HG03521 (cell line): Measurements from ENCODE around the gene TMEM45B.
"Not testable (repeated sequence)": the region's sequence is repeated elsewhere in the genome, so short reads cannot be mapped to it uniquely, and the experiment has no call there.

Experiments used
- ATAC-seq: cut with Tn5 transposase; IDR thresholded peaks from one replicate; pipeline ENCODE4 v1.9.1; 2021; ENCODE audit warnings: mild to moderate bottlenecking, moderate library complexity; ENCODE audit not compliant: unreplicated experiment

Gene TMEM45B

DNA sequence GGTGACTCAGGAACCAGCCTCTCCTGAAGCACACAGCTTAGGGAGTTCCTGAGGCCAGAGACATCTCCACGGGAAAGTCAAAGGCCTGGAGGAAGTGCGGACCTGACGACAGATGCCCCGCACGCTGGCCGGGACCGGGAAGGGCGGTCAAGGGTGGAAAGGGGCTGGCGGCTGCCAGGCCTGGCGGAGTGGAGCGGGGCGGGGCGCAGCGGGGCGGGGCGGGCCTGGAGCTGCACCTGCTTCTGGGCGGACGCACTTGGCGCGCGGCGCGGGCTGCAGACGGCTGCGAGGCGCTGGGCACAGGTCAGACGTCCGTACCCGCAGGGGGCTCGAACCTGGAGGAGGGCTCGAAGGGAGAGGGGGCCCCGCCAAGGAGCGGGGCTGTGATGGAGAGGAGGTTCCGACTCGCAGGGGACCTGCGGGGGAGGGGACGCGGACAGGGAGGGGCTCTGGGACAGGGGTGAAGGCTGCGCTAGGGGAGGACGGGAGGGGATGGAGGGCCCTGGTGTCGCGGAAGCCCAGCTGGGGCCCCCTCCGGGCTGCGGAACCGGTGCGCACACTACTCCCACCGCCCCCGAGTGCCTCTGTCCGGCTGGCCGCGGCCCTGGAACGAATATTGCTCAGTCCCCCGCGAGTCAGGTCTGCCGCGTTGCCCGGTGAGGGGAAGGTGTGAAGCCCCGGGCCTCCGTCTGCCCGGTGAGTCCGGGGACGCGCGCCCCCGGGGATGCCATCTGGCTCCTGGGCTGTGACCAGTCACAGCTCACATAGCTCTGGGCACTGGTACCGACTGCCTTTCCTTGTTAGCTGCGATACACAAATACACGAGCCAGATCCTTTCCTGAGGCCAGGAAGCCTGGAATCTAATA lies at the start of gene TMEM45B:
TSS of gene TMEM45B (plus strand) at position 253 of the 866 bp plus-strand sequence. CDS start 36,635 bp downstream, outside the sequence.
- ATAC-seq = no peak

DNA sequence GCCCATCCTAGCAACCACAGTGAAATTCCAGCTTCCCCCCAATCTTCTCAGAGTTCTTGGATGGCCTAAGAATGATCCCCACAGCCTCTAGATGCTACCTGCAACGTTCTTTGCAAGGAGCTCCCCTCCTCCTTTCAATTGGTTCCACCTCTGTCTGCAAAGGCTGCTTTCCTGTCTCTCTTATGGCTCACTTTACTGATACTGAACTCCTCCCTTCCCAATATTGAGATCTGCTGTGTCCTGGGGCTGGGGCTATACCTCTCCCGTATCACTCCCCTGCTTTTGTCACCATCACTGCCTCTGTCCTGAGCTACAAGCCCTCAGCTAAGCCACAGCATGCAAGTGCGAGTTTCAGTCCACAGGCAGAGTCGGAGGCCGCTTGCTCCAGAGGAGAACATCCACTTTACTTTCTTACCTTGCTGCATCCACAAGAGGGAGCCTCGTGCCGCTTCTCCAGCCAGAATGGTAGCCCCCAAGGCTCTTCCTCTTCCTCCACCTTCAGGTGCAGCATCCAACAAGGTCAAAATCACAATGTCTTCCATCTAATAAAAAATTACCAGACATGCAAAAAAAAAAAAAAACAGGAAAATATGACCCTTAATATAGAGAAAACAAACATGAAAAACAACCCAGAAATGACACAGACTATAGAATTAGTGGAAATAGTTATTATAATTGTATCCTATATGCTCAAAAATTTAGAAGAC lies 48.6 kb upstream of the TMEM45B start:
- ATAC-seq = no peak

DNA sequence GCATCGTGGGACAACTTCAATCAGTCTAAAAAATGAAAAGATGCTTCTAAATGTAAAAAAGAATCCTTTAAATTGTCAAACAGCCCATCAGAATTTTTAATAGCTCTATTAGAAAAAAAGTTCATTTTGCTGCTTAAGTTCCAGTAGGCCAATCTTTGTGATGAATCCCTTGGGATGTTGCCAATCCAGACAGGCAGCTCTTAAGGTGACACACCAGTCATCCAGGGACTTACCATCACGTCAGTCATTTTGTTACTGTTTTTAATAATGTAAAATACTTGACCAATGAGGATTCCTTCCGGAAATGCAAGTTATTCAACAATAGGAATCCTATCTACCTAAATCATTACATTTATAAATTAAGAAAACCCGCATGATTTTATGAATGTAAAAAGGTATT lies 47.8 kb upstream of the TMEM45B start:
- ATAC-seq = no peak

DNA sequence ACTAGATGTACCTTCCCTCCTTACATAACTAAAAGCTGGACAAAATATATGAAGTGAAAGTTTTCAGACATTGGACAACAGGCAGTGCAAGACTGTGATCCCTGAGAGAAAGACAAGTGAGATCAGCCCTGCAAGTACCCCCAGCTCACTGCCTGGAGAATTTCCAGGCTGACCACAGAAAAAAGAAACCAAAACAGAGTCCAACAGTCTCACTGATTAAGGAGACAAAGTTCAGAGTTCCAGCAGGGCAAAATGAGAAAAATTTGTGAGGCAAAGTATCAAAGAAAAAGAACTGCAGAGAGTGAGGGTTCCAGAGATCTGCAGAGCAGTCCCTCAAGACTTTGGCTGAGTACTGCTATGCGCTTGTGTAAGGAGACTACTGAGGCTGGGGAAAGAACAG lies 47.3 kb upstream of the TMEM45B start:
- ATAC-seq = no peak

DNA sequence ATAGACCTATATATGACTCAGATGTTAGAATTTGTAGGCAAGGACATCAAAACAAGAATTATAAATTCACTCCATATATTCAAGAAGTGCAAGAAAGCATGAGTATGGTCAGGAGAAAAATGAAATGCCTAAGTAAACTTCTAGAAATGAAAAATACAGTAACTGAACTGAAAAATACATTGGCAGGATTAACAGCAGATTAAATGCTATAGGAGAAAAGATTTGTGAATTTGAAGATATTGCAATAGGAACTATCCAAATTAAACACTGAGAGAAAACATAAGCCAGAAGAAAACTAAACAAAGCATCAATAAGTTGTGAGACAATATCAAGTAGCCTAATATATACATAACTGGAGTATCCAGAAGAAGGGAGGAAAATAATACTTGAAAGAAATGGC lies 46.6 kb upstream of the TMEM45B start:
- ATAC-seq = no peak

DNA sequence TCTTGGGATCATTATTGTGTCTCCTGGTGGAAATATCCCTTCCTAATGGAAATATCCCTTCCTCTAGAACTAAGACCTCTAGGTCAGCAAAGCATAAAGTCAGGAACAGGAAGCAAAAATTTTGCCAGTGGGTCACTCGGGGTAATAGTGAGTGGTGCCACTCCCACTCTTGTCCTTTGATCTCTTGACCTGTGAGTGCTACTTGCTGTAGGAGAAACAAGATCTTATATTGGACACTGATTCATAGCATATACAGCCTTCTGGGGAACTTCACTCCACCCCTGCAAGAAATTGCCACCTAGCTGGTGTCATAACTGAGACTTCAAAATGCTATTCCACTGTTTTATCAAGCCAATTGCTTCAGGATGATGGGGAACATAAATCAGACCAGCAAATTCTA lies 44.7 kb upstream of the TMEM45B start:
- no peak for ATAC-seq

DNA sequence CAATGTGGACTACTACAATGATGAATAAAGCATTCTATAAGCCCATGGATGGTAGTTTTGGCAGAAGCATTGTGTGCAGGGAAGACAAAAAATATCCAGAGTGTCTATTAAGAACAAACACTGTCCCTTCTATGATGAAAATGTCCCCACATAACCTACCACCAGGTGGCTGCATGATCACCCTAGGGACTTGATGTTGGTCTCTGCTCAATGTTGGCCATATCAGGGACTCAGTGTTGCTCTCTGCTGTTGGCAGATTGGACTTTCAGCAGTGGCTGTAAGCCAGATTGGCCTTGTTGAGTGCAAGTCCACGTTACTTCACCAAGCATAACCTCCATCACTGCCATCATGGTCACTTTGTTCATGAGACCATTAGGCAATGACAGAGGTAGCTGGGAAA lies 44.2 kb upstream of the TMEM45B start:
- not testable (repeated sequence) for ATAC-seq

DNA sequence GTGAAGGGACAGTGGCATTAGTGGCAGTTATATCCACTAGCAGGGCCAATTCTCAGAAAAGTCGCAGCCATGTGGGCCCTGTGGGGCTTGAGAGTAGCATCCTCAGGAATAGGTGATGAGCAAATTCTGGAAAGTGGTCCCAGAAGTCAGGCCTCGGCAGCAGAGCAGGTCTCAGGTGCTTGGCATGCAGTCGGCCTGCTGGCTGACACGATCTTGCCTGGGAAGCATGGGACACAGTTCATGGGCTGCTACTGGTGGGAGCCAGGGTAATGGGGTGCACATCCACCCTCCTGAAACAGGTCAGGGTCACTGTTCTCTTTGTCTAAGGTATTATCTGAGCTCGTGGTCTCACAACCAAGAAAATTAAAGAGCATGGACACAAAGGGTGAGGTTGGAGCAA lies 36.8 kb upstream of the TMEM45B start:
- ATAC-seq = no peak

DNA sequence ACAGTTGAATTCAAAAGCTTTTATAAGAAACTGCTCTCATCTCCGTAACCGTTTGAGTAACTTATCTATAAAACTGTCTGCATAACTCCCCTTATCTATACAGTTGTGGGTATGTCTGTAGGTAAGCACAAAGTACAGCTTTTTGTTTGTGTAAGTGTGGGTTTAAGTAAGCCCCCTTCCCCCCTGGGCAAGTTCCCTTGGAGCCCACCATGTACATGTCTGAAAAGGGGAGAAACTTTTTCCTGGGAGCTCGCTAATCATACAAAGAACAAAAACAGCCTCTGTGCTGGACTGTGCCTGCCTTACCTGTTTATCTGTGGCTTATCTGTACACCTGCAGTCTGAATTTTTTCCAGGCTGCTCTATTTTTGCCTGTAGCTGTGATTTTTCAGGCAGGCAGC lies 36.3 kb upstream of the TMEM45B start:
- no peak for ATAC-seq

DNA sequence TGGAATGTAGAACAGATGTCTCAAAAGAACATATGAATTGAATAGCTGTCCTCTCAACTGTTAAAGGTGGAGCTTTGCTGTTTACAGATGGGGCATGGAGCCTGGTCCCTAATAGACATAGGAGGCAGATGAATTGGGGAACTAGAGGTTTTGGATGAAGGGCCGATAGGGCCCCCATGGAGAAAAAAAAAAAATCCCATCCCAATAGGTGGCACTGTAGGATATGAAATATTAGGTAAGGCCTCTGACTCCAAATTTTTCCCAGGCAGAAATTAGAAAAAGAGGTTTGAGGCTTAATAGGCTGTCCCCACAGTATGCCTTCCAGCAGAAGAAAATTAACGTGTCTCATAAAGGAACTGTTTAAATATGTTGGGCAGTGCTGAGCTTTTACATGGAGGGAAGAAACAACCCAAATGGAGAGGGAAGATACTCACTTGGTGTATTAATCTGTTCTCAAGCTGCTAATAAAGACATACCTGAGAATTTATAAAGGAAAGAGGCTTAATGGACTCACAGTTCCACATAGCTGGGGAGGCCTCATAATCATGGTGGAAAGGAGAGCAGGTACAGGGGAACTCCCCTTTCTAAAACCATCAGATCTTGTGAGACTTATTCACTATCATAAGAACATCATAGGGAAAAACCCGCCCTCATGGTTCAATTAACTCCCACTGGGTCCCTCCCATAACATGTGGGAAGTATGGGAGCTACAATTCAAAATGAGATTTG lies 30.1 kb upstream of the TMEM45B start:
- no peak for ATAC-seq

DNA sequence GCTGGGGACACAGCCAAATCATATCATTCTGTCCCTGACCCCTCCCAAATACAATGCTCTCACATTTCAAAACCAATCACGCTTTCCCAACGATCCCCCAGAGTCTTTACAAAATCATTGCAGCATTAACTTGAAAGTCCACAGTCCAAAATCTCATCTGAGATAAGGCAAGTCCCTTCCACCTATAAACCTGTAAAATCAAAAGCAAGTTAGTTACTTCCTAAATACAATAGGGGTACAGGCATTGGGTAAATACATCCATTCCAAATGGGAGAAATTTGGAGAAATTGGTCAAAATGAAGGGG lies 29.6 kb upstream of the TMEM45B start:
- ATAC-seq = not testable (repeated sequence)

DNA sequence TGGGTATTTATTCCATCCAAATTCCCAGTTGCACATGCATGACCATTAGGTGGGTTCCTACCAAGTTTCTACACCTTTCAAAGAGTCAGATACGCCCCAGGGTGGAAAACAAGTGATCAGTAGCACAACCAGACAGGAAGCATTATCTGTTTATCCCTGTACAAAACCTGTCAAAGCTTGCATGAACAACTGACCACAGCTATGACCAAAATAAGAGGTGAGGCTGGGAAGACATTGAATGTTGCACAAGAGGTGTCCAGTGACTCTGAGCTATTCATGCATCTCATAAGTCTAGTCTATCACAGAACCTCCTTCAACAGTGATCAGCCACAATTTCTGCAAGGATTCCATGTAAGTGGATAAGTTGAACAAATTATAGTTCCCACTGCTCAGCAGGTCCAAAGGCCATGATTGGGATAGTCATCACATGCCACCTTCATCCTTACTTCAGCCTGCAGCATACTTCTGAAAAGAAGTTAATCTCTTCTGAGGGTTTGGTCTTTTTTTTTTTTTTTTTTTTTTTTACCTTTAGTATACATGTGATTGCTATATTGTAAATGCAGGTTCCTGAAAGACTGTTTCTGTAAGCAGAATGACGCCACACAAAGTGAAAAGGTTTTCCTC lies 28.0 kb upstream of the TMEM45B start:
- no peak for ATAC-seq

DNA sequence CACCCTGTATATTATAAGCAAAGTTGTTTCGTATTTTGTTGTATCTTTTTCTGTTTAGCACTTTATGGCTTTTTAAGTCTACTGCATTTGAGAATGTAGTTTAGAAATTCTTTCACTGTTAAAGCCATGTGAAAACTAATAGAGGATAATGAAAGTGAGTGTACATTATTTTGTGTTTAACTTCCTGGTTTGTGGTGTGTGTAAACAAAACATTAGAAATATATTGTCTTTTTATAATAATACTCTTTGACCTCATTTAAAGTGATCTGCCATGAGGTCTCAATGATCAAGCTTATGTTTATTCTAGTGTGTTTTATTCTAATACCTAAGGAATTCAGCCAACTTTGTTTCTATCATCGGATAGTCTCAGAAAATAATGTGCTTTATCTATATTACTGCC lies 27.4 kb upstream of the TMEM45B start:
- ATAC-seq = no peak

DNA sequence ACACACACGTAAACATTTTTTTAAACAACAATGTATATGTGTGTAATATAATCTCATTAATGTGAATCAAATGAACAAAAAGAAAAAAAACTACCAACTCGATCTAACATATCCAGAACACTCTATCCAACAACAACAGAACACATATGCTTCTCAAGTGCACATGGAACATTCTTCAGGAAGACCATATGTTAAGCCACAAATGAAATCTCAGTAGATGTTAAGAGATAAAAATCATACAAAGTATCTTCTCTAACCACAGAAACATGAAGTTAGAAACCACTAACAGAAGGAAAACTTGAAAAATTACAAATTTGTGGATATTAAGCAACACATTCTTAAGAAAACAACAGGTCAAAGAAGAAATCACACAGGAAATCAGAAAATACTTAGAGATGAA lies 25.5 kb upstream of the TMEM45B start:
- ATAC-seq = no peak

DNA sequence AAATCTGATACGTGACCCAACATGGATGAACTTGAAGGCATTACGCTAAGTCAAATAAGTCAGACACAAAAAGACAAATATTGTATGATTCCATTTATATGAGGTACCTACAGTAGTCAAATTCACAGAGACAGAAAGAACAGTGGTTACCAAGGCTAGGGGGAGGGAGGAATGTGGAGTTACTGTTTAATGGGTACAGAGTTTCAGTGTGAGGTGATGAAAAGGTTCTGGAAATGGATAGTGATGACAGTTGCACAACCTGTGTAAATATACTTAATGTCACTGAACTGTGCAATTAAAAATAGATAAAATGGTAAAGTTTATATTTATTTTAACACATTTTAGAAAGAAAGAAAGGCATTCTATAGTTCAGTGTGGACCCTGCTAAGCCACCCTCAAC lies 24.1 kb upstream of the TMEM45B start:
- no peak for ATAC-seq

DNA sequence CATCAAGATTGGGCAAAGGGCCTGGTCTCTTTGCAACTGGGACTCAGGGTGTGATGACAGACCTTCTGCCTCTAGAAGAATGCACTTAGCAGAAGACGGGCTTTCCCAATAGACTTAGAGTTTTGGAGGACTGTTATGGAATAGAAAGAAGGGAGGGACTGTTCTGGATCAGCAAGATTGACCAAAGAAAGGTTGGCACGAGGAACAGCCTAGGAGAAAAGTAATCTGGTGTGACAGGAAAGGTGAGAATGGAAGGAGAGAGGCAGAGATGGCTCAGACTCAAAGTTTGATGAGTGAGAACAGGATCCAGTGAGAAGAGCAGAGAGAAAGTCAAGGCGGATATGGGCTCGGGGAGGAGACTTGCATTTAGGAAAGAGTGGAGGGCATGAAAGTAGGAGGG lies 23.0 kb upstream of the TMEM45B start:
- ATAC-seq = no peak

DNA sequence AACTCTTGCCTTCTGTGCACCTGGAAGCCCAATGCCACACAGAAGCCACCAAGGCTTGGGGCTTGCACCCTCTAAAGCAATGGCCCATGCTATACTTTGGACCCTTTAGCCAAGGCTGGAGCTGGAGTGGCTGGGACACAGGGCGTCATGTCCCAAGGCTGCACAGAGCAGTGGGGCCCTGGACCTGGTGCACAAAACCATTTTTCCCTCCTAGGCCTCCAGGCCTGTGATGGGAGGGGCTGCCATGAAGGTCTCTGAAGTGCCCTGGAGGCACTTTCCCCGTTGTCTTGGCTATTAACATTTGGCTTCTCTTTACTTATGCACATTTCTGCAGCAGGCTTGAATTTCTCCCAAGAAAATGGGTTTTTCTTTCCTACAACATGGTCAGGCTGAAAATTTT lies 20.6 kb upstream of the TMEM45B start:
- ATAC-seq = no peak

DNA sequence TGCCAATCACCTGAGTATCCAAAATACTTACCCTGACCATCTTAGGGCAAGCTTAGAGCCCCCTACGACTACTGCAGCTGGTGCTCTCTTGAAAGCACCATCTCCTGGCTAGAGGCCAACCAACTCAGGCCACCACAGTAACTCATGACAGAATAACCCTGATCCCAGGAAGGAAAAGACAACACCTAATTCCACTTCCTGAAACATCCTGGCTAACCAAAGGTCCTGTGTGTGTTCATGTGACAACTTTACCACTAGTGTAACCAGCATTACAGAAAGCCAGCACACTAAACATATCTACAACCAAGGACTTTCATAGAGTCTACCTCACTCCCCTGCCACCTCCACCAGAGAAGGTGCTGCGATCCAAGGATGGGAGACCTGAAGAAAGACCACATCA lies 17.4 kb upstream of the TMEM45B start:
- no peak for ATAC-seq

DNA sequence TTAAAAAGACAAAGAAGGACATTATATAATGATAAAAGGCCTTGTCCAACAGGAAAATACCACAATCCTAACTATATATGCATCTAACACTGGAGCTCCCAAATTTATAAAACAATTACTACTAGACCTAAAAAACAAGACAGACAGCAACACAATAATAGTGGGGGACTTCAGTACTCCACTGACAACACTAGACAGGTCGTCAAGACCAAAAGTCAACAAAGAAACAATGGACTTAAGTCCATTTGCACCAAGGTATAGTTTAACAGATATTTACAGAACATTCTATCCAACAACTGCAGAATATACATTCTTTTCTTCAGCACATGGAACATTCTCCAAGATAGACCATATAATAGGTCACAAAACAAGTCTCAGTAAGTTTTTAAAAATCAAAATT lies 15.5 kb upstream of the TMEM45B start:
- ATAC-seq = not testable (repeated sequence)

DNA sequence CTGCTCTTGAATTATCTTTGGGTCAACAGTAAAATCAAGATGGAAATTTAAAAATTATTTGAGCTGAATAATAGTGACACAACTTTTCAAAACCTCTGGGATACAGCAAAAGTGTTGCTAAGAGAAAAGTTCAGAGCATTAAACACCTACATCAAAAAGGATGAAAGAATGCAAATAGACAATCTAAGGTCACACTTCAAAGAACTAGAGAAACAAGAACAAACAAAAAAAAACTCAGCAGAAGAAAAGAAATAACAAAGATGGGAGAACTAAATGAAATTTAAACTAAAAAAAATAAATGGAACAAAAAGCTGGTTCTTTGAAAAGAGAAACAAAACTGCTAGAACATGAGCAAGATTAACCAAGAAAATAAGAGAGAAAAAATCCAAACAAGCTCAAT lies 15.0 kb upstream of the TMEM45B start:
- no peak for ATAC-seq

DNA sequence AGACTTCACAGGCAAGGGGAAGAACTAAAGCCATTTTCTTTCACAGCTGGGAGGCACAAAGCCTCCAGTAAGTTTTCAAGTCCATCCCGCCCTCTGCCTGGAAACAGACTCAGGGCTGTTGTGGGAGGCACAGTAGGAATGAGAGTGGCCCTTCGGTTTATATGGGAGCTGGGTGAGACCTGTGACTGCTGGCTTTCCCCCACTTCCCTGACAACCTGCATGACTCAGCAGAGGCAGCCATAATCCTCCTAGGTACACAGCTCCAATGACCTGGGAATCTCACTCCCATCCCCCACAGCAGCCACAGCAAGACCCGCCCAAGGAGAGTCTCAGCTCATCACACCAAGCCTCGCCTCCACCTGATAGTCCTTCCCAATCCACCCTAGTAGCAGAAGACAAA lies 12.1 kb upstream of the TMEM45B start:
- ATAC-seq = no peak
